Stimulated activated CD8-positive, alpha-beta memory T cell treated with anti-CD3 and anti-CD28 coated beads, Interleukin-4, amount 100 ng/mL, for 1 hour (primary cell): Measurements from ENCODE around the gene RNGTT.
"Not testable (repeated sequence)": the region's sequence is repeated elsewhere in the genome, so short reads cannot be mapped to it uniquely, and the experiment has no call there.

Experiments used
- DNase-seq, 2 donors: peaks; one replicate each; pipeline ENCODE4 v3.0.0-alpha.2; 2020; ENCODE audit warnings: low read depth in 2 of 2, low spot score in 1 of 2

The RNGTT gene

DNA sequence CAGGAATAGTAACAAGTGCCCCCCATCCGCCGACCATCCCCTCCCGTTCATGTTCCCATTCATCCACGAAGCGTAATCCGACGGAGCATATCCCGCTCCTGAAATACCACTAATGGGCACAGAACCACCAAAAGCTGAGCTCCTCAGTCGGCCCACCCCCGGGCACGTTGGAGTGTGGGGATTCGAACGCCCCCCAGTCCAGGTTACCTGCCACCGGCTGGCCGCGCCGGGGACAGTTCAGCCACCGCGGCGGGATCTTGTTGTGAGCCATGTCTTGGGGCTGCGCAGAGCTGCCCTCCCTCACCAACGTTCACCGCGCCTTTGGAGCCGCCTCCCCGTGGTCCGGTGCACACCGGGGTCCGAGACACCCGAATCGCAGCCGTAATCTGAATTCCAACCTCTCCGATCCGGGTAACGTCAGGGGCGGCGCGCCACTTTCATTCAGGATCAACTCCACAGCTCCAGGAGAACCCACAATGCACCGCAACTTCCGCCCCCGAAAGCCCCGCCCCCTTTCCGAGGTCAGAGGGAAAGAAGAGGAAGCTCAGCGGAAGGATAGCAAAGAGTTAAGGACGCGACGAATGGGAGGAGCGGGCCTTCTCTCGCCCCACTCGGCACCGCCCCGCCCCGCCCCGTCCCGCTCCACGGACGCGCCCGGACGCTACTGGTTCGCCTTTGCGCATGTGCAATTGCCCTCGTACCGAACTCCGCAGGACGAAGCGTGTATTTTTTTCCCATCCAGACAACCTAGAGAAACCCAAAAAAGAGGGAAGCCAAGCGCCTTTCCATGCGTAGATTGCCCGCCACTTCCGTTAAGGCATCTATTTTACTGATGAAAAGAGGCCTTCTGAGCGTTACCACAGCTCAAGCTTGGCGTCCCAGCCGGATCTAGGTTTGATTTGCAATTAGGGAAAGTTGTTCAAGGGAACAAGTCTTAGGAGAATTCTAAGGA, at the start of gene RNGTT:
RNGTT (minus strand) TSS at position 480 of the 952 bp plus-strand sequence; CDS start at position 271, 209 bp downstream.
- peak; percentile 93 to 95 for DNase-seq

DNA sequence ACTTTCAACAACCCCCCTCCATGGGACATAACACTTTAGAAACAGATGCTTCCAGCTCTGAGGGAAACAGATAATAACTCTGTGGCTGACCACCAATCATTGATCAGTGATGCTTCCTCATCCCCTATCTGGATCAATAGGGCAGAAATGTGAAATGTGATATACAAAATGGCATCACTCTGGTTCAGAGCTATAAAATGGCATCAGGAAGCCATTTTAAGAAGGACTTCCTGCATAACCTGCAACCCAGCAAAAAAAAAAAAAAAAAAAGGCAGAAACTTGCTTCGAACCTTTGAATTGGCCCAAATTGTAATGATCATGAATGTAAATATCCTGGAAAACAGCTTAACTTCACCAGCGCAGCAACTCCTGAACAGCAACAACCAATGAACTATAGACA, 48.0 kb upstream of the RNGTT start:
- no peak for DNase-seq

DNA sequence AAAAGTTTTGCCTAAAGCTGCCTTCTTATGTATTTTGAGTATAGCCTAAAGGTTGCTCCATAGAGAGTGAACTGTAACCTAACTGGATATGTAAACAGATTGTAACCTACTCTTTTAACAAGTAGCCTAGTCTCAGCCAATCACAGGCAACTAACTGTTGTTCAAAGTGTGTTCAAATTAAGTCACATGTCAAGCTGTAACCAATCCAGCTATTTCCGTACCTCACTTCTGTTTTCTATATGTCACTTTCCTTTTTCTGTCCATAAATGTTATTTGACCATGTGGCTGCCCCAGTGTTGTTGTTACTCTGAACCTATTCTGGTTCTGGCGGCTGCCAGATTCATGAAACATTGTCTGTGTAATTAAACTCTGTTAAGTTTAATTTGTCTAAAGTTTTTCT, 47.4 kb upstream of the RNGTT start:
- no peak for DNase-seq

DNA sequence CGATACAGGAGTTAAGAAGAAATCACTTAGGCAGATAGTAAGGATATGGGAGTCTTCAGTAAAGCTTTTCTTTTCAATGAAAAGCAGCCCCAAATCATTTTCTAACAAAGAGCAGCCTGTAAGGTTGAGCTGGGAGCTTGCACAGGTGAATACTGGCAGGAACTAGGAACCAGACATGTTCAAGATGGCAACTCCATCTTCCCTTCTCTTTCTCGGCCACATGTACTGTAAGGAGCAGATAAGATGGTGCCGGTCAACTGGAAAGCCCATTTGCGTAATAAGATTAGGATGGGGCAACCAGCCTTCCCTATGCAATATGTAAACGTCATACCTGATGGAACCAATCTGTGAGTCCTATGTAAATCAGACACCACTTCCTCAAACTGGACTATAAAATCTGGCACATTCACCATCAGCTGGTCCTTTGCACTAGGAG, 46.2 kb upstream of the RNGTT start:
- no peak for DNase-seq

DNA sequence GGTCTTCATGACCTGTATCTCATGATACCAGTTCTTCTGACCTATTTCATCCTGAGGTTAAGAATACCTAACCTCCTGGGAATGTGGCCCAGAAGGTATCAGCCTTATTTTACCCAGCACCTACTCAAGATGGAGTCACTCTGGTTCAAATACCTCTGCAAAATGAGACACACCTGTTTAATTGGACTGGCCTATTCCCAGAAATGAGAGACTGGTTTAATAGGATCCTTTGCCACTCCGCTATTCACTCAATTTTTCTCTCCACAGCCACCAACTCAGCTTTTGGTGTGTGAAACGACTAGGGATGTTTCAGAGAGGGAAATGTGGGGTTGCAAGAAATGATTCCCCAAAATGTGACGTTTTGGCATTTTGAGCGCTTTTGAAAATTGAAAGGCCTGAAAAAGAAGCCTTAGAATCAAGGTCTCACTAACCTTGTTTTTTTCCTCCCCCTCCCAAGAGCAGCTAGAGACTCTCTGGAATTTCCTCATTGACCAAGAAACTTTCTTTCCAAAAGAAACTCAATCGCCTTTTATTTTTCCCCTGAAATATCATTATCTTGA, 45.5 kb upstream of the RNGTT start:
- DNase-seq = no peak

DNA sequence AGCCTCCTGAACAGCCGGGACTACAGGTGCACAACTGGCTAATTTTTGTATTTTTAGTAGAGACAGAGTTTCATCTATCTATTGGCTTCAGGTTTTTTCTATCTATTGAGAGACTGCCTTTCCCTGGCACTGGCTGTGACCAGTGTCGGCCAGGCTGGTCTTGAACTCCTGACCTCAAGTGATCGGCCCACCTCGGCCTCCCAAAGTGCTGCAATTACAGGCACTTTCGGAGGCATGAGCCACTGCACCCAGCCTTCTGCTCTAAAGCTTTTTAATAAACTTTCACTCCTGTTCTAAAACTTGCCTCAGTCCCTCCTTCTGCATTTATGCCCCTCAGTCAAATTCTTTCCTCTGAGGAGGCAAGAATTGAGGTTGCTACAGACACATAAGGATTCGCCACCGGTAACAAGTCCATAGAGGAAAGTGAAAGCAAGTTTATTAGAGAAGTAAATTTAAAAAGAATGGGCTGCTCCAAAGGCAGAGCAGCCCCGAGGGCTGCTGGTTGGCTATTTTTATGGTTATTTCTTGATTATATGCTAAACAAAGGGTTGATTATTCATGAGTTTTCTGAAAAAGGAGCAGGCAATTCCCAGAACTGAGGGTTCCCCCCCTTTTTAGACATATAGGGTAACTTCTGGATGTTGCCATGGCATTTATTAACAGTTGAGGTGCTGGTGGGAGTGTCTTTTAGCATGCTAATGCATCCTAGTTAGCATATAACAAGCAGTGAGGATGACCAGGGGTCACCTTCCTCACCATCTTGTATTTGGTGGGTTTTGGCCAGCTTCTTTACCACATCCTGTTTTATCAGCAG, 44.8 kb upstream of the RNGTT start:
- no peak for DNase-seq

DNA sequence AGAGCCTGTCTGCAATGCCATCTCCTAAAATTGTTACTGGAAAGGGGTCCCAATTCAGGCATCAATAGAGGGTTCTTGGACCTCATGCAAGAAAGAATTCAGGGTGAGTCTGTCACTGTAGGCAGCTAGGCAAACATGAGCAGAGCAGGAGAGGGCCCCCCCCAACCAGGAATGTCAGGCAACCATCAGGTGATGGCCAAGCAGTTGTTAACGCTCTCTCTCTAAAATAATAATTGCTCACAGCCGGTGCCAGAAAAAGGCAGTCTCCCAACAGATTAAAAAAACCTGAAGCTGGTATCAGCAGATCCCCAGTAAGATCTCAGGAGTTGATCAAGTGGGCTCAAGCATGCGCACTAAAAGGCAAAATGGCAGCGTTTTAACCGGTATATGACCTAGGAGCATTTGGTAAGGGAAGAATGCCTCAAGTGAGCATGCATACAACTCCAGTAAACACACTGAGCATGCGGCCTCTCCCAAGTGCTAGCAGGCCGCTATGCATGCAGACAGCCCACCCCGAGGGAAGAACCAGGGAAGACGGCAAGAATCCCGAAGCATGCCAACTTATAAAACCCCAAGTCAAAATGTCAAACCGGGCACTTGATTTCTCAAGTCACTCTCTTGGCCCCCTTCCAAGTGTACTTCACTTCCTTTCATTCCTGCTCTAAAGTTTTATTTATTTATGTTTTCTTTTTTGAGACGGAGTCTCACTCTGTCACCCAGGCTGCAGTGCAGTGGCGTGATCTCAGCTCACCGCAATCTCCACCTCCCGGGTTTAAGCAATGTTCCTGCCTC, 44.0 kb upstream of the RNGTT start:
- no peak for DNase-seq

DNA sequence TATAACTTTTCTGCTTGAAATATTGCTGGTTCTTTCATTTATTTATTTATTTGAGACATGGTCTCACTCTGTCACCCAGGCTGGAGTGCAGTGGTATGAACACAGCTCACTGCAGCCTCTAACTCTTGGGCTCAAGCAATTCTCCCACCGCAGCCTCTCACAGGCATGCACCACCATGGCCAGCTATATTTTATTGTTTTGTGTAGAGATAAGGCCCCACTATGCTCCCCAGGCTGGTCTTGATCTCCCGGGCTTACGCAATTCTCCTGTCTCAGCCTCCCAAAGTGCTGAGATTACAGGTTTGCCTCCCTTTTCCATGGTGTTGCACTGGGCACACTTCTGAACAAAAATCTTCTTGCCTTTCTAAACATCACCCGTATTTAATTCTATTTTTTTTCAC, 39.1 kb upstream of the RNGTT start:
- no peak for DNase-seq

DNA sequence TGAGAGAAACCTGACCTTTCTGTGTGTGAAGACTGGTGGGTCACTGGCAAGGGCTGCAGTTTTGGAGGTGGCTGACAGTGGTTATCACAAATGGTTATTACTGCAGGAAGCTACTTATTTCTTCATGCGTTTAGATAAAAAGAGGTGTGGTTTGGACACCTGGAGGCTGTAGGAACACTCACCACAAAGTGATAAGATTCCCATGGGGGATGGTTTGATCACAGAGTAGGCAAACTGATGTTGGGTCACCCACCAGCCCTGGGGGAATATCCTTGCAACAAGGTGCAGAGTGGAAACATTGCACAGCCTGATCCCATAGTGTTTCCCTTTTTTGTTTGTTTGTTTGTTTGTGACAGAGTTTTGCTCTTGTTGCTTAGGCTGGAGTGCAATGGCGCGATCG, 33.9 kb upstream of the RNGTT start:
- DNase-seq = no peak

DNA sequence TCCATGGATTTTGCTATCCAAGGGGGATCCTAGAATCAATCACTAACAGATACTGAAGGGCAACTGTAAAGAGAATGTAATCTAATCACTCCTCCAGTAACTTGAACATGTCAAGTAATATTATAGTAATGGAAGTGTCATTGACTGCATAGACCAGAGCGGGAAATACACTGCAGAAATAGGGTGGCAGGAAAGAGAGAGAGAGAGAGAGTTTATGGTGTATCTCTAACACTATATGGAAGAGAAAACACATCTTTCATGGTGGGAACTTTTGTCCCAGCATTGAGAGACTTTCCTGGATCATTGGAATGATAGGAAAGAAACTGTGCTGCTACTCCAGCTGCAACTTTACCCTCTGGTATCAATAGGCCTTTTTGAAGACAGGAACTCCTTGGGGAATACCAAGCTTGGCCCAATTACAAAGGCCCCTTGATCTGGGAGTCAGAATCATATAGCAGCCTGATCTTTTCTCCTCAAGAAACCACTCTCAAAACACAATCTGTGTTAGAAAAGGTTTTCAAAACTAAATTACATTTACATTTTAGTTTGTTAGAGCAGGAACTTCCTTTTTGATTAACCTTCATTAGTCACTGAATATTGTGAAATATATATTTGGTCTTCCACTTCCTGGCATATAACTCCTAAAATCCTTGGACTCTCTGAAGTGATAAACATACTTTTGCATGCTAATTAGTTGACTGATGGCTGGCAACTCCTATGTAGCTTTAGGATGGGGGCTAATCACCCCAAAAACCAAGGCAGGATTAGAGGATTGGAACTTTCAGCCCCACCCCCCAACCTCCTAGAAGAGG, 29.5 kb upstream of the RNGTT start:
- DNase-seq = no peak

DNA sequence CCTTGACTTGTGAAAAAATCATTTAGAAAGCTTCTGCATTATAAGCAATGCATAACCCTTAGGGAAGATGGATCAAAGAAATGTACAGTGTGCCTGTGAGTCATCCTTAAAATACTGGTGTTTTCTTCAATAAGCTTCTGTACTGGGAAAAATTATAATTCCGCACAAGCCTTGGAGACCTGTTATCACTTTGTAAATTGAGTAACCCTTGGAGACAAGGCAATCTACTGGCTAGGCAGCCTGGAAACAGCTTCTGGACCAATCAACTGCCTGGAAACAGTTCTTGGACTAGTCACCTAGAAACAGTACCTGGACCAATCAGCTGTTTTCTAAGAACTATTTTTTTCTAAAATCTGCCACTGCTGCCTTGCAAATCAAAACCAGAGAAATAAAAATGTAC, 25.8 kb upstream of the RNGTT start:
- DNase-seq = no peak

DNA sequence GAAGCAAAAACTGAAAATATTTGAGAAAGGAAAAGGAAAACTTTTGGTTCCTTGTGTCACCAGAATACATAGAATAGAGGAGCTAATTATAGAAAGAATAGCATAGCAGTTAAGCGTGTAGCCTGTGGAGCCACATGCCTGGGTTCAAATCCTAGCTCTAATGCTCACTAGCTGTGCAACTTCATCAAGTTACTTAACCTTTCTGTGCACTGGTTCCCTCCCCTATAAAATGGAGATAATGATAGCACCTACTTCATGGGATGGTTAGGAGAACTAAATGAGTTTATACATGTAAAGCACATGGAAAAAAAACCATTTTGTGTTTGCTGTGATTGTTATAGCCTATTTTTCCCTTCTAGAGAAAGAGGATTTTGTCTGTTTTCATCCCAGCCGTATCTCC, 24.5 kb upstream of the RNGTT start:
- DNase-seq = no peak

DNA sequence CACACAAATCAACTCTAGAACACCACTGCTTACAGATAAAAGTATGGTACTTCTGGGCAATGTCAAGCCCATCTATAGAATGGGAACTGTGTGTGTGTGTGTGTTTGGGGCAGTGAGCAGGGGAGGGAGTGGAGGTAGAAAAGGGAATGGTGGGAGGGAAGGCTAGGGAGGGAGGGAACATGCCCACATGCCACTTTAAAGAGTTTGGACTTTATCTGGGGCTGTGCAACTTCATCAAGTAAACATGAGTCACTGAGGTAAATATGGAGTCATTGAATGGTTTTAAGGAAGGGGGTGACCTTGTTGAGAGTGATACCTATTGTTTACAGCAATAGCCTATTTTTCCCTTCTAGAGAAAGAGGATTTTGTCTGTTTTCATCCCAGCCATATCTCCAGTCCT, 22.5 kb upstream of the RNGTT start:
- no peak for DNase-seq

DNA sequence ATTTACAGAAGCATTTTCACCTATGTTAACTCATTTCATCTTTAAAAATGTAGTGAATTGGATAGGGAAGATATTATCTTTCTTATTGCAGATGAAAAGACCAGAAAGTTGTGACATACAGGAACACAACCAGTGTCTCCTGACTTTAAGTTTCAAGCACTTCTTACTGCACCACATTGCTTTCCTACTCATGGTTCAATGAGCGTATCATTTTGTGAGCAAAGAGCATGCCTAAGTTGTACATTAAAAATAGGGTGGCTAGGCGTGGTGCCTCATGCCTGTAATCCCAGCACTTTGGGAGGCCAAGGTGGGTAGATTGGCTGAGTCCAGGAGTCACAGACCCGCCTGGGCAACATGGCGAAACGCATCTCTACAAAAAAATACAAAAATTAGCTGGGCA, 21.2 kb upstream of the RNGTT start:
- DNase-seq = no peak

DNA sequence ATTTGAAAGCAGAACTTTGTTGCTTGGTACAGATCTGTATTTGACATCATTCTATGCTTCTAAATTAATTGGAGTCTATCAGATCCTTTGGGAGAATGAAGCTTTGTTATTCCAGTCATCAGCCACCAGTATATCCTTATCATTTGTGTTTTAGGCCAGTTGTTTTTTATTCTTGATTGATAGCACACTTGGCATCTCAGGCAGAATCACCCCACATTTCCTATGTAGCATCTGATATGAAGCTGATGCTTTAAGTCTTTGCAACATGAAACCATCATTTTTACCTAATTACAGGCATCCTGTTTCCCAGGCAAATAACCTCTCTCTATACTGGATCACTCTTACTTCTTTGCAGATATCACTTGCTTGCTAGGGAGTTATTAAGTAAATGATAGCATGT, 20.7 kb upstream of the RNGTT start:
- DNase-seq = no peak

DNA sequence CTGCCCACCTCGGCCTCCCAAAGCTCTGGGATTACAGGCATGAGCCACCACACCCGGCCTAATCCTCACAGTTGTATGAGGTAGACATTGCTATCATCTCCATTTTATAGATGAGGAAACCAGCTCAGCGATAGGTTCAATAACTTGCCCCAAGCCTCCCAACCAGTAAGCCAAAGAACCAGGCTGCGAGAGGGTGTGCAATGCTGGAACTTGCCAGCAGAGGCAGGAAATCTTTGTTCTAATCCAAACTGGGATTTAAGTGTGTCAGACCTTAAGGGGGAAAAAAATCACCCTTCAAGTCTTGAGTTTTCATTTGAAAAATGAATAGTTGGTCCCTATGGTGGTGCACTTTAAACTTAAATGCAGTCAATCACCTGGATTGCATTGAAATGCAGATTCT, 20.1 kb upstream of the RNGTT start:
- no peak for DNase-seq

DNA sequence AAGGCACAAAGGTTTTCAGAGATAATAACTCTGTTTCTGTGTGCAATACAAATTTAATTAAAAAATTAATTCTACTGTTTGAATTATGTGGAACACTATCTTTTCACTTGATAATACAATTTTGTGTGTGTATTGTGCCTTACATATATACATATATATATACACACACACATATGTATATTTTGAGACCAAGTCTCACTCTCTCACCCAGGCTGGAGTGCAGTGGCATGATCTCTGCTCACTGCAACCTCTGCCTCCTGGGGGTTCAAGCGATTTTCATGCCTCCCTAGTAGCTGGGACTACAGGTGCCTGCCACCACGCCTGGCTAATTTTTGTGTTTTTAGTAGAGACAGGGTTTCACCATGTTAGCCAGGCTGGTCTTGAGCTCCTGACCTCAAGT, 19.7 kb upstream of the RNGTT start:
- not testable (repeated sequence) for DNase-seq

DNA sequence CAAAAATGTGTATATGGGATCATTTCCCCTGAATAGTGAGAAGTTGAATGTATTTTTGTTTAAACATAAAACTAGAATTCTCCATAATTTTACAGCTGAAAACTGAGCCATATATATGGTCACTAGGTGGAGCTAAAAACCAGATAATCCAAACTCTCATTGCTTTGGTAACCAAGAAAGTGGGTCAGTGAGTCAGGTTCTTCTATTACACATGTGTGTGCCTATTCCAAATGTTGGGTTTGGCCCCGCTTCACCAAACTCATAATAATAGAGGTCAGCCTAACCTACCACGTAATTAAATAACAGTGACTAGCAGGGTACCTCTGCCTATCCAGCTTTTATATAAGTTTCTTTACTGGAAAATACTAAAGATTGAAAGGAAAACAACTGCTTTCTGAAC, 19.3 kb upstream of the RNGTT start:
- no peak for DNase-seq

DNA sequence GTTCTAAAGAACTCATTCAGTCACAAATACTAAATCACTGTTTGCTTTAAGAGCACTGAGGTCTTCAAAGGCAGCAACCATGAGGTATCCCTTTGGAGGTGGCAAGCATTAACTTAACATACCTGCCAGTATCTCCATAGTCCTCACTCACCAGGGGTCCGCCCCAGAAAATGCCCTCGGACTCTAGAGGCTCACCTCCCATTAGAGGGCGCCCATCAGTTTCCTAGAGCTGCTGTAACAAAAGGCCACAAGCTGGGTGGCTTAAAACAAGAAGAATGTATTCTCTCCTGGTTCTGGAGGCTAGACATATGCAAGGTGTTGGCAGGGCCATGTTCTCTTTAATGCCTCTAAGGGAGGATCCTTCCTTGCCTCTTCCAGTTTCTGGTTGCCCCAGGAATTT, 12.0 kb upstream of the RNGTT start:
- no peak for DNase-seq
